Measurements from ENCODE around the gene PRPS2.

DNA sequence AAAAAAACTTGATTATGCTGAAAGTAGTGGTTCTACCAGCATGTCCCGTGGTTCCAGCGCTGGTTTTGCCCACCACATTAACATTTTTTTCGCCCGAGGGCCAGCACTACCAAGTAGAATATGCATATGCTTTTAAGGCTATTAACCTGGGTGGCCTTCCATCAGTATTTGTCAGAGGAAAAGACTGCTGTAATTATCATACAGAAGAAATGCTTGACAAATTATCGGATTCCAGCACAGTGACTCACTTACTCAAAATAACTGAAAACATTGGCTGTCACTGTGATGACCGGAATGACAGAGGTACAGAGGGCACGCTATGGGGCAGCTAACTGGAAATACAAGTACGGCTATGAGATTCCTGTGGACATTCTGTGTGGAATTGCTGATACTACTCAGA lies 34.6 kb downstream of the PRPS2 start:
- TF ChIP-seq, protein P1, sequence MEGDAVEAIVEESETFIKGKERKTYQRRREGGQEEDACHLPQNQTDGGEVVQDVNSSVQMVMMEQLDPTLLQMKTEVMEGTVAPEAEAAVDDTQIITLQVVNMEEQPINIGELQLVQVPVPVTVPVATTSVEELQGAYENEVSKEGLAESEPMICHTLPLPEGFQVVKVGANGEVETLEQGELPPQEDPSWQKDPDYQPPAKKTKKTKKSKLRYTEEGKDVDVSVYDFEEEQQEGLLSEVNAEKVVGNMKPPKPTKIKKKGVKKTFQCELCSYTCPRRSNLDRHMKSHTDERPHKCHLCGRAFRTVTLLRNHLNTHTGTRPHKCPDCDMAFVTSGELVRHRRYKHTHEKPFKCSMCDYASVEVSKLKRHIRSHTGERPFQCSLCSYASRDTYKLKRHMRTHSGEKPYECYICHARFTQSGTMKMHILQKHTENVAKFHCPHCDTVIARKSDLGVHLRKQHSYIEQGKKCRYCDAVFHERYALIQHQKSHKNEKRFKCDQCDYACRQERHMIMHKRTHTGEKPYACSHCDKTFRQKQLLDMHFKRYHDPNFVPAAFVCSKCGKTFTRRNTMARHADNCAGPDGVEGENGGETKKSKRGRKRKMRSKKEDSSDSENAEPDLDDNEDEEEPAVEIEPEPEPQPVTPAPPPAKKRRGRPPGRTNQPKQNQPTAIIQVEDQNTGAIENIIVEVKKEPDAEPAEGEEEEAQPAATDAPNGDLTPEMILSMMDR (conservative IDR thresholded peaks at IDR 0.05 in 1 of 2, IDR thresholded peaks at IDR 0.05 in 1 of 2; ENCODE audit: extremely low read depth in 1 of 2, insufficient read depth in 1 of 2, low read depth in 1 of 2, low read length in 2 of 2) = no peak
- no peak for TF ChIP-seq EZH2 (IDR thresholded peaks at IDR 0.05; ENCODE audit: borderline replicate concordance, low read length)

Data from mammary epithelial cell (primary cell).